ENCODE data around the gene LSM3.
A peak's percentile ranks its signal among the peaks of the same experiment; 100 is the strongest.

The LSM3 gene

DNA sequence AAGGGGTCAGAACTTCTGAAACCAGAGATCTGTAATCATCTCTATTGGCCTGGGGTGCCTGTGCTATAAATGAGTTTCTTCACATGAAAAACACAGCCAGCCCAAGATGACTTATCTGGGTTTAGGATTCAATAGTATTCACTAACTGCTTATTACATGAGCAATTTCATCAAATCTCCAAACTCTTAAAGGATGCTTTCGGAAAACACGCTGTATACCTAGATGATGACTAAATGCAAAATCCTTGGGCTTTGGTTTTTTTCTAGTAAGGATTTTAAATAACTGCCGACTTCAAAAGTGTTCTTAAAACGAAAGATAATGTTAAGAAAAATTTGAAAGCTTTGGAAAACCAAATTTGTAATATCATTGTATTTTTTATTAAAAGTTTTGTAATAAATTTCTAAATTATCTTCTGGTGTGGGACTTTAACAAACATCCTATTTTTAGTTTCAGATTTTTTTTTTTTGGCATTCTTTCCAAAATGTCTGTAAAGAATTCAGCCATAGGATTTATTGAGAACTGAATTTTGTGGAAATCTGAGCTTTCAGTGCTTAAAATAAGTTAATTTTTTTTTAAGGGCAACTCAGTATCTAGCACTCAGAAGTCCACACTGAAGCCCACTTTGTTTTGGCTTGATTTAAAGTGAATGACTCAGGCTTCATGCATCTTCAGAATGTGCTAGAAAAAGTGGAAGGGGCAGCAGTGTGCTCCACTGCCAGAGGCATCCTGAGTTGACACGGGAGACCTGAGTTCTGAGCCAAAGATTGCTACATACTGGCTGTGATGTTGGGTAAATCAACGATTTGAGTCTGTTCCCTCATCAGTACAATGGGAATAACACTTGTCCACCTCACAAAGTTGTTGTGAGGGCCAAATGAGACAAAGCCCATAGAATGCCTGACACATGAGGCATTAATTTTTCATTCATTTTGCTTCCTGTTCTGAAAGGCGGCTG is 35.1 kb upstream of the LSM3 start:
- peak; percentile 97 for DNase-seq (ENCODE audit: low read depth)

DNA sequence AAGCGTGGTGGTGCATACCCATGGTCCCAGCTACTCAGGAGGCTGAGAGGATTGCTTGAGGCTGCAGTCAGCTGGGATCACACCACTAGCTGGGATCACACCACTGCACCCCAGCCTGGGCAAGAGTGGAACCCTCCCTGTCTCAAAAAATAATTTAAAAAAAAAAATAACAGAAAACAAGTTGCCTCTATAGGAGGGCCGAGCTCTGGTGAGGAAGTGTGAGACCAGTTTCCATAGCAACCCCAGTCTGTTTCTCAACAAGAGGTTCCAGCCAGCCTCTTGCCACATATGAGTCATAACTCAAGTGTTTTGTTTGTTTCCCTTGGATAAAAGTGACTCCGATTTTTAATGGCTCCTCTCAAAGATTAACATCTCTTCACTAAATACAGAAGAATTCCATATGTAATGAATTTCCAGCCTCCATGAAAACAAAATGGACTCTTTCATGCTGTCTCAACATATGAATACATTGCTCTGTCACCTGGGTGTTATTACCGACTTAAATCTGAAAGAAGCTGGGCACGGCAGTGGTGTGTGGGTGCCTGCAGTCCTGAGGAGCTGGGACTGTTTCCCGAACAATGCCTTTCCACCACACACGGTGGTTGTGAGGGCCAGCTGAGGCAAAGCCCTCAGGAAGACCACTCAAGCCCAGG is 34.1 kb upstream of the LSM3 start:
- peak; percentile 100 for DNase-seq (ENCODE audit: low read depth)

DNA sequence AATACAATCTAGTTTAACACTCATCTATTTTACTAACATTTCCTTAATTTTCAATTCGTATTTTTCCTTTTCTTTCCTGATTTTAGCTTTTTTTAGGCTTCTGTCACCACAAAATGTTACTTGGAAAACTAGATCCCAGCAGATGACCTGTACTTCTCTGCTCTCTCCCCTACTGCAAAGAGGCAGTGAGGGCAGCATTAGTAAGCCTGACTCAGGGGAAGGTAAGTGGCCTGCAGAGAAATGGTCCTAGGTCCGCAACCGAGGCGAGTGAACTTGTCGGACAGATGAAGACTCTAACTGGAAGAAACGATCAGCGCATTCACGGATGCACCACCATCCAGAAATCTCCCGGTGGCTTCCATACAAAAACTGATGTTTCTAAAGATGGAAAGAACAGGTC is 33.4 kb upstream of the LSM3 start:
- DNase-seq (ENCODE audit: low read depth), result peak; percentile 40

- no peak for DNase-seq (ENCODE audit: low read depth)
These were observed 32.8 kb upstream of the LSM3 start for GRCh38 chr3:14145670-14146380.

DNA sequence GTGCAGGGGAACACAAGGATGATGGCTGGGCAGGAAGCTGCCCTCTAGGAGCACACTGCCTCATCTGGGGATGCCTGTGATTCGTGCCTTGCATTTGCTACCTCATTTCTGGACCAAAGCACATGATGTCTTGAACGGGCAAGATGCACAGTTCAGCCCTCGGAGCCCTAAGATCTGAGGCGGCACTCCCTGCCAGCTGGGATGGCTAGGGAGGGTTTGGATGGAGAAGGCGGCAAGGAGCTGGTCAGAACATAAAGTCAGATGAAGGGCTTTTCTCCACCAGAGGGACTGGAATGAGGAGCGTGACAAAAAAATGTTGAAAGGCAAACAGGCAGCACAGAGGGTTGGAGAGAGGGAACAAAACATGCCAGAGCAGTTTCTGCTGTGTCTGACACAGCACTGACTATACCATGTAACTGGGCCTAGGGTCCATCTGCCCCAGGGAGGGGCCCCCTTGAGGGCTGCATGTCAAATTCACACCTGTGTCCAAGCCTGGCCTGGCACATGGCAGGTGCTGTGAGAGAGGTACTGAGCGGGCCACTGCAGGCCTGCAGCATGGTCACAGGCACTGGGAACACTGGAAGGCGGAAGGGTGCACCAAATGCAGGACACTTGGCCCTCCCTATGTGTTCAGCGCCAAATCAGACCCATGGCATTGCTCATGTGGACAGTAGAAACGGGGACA is 32.1 kb upstream of the LSM3 start:
- DNase-seq (ENCODE audit: low read depth), result no peak

DNA sequence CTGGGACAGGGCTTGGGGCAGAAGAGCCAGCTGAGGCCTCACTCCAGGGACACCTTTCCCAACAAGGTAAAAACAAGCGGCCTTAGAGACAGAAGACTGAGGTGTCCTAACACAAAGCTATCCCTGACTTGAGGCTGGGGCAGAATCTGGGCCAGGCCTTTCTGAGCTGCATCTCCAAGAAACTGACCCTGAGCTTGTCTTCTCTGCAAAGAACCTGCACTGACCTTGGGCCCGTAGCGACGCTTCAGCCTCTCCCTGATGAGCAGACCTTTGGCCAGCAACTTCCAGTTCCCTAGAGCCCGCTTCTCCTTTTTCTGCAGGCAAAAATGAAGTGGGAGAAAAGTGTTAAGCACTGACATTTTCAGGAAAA is 31.6 kb upstream of the LSM3 start:
- DNase-seq (ENCODE audit: low read depth), result no peak

DNA sequence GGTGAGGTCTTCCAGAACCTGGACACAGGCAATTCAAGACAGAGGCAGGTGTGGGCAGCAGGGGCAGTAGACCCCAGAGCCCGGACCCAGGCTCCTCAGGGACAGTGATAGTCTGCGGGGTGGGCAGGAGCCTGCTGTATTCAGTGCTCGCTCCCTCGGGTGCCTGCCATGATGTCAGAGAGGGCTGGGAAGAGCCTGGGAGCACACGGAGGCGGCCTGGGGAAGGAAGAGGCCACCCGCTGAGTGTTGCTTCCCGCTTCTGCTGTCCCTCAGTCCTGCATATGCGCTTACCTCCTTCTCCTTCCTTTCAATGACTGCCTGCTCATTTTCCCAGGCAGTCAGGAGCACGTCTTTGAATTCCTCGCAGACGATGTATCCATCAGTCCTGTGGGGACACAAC is 31.0 kb upstream of the LSM3 start:
- DNase-seq (ENCODE audit: low read depth), result no peak

- DNase-seq (ENCODE audit: low read depth), result no peak
These were observed 30.3 kb upstream of the LSM3 start for GRCh38 chr3:14148041-14148985.

- no peak for DNase-seq (ENCODE audit: low read depth)
These were observed 28.5 kb upstream of the LSM3 start for GRCh38 chr3:14150078-14150477.

- peak; percentile 48 for DNase-seq (ENCODE audit: low read depth)
These were observed 28.0 kb upstream of the LSM3 start for GRCh38 chr3:14150491-14151230.

- DNase-seq (ENCODE audit: low read depth), result no peak
These were observed 27.0 kb upstream of the LSM3 start for GRCh38 chr3:14151471-14152083.

- DNase-seq (ENCODE audit: low read depth), result peak; percentile 21
These were observed 26.2 kb upstream of the LSM3 start for GRCh38 chr3:14152233-14152962.

- no peak for DNase-seq (ENCODE audit: low read depth)
These were observed 25.7 kb upstream of the LSM3 start for GRCh38 chr3:14152963-14153355.

DNA sequence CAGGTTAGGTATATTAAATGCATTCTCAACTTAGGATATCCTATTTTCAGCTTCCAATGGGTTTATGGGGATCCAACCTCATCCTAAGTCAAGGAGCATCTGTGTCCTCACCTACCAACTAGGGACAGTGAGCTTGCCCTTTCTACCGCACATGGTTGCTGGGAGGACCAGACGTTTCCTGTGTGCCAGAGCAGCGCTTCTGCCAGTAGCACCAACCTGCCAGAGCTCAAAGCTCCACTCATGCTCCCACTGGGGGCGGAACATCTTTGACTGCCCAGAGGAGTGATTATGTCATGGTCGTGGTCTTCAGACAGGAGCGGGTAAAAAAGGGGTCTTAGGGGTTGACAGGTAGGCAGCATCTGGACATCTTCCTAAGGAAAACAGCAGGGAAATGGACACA is 25.0 kb upstream of the LSM3 start:
- DNase-seq (ENCODE audit: low read depth), result no peak

GRCh38 chr3:14154276-14154675 is 24.3 kb upstream of the LSM3 start:
- DNase-seq (ENCODE audit: low read depth), result no peak

DNA sequence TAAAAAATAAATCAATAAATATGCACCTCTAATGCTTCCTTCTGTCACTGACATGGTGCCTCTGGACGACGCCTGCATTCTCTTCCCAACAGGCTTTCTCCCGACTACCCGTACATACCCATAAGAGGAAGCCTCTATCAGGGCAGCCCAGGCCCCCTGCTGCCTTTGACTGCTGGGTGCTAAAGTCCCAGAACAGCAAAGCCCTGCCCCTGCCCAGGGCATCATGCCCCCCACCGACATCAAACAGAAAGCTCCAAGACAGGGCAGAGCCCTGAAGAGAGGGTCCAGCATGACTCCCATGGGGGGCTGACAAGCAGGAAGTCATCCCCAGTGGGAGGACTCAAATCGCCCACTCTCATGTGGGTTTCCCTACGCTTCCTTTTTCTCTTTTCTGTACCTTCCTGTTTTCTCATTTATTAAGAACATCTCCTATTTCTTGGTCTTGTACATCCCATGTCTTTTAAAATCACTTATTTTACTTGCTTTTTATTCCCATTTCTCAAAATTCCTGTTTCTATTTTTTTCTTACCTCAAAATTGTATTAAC is 23.6 kb upstream of the LSM3 start:
- no peak for DNase-seq (ENCODE audit: low read depth)

- DNase-seq (ENCODE audit: low read depth), result no peak
These were observed 22.4 kb upstream of the LSM3 start for GRCh38 chr3:14156201-14156600.

- DNase-seq (ENCODE audit: low read depth), result no peak
These were observed 21.6 kb upstream of the LSM3 start for GRCh38 chr3:14156843-14157561.

All from EH (cell line).